ENCODE measurements around the gene IGSF8. TPM values are rescaled to one million over a fixed set of nuclear protein-coding genes. Genes with fewer than 3 reads are reported as not detected.

IGSF8 gene
- total RNA-seq, 1 experiment from 2014 or later = 15.8 TPM

DNA sequence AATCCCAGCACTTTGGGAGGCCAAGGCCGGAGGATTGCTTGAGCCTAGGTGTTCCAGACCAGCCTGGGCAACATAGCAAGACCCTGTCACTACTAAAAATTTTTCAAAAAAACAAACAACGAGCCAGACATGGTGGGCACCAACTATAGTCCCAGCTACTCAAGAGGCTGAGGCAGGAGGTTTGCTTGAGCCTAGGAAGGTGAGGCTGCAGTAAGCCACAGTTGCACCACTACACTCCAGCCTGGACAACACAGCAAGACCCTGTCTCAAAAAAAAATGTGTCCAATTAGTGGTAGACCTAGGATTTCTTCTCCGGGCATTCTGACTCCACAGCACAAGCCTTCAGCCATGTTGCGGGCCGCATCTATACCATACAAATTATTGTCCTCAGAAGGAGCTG is 6.7 kb upstream of the IGSF8 start:
- Histone ChIP-seq H3K4me1 (ENCODE audit: low read length) (peaks cover 6% of the 10 kb centered on the region), H3K9ac (ENCODE audit: low read length) (no peak overlapping the region), H3K9me2 (replicated peaks; ENCODE audit: insufficient read depth, low read length) (no peaks in the 10 kb centered on the region), H4K20me1 (ENCODE audit: insufficient read depth, low read depth, low read length) (no peaks in the 10 kb centered on the region), H3K79me2 (ENCODE audit: low read length) (no peaks in the 10 kb centered on the region), H3K27ac (ENCODE audit: low read length) (no peak overlapping the region), H3K9me3 (ENCODE audit: low read length) (no peaks in the 10 kb centered on the region), H3K36me3 (ENCODE audit: insufficient read depth, low read length) (no peaks in the 10 kb centered on the region), H3K4me2 (ENCODE audit: low read depth, low read length, poor library complexity, severe bottlenecking) (no peak overlapping the region), H3K4me3 (ENCODE audit: low read length) (no peak overlapping the region), H3K27me3 (ENCODE audit: low read length) (no peaks in the 10 kb centered on the region), H2AFZ (ENCODE audit: low read length) (no peak overlapping the region)
- no peak for DNase-seq

DNA sequence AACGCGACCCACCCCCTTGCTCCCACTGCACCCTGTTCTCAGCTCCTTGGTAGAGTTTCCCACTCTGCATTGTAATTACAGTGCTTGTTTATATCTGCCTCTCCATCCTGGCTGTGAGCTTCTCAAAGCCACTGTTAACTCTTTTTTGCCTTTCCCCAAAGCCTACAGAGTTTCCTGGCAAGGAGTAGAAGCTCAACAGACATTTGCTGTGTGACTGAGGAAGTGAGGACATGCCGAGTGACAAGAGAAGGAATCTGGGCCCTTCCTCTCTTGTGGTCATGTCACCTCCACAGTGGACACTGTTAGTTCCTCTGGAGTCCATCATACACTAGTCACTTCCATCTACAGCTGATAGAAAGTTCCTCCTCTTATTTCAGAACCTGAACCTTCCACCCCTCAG is 6.1 kb upstream of the IGSF8 start:
- Histone ChIP-seq H3K27ac (ENCODE audit: low read length) (no peak overlapping the region), H3K4me3 (ENCODE audit: low read length) (no peak overlapping the region), H3K4me1 (ENCODE audit: low read length) (peaks cover 7% of the 10 kb centered on the region), H3K4me2 (ENCODE audit: low read depth, low read length, poor library complexity, severe bottlenecking) (no peak overlapping the region), H3K36me3 (ENCODE audit: insufficient read depth, low read length) (no peaks in the 10 kb centered on the region), H3K27me3 (ENCODE audit: low read length) (no peaks in the 10 kb centered on the region), H2AFZ (ENCODE audit: low read length) (no peak overlapping the region), H4K20me1 (ENCODE audit: insufficient read depth, low read depth, low read length) (no peaks in the 10 kb centered on the region), H3K79me2 (ENCODE audit: low read length) (no peaks in the 10 kb centered on the region), H3K9ac (ENCODE audit: low read length) (no peak overlapping the region), H3K9me3 (ENCODE audit: low read length) (no peaks in the 10 kb centered on the region), H3K9me2 (replicated peaks; ENCODE audit: insufficient read depth, low read length) (no peaks in the 10 kb centered on the region)
- DNase-seq = no peak

DNA sequence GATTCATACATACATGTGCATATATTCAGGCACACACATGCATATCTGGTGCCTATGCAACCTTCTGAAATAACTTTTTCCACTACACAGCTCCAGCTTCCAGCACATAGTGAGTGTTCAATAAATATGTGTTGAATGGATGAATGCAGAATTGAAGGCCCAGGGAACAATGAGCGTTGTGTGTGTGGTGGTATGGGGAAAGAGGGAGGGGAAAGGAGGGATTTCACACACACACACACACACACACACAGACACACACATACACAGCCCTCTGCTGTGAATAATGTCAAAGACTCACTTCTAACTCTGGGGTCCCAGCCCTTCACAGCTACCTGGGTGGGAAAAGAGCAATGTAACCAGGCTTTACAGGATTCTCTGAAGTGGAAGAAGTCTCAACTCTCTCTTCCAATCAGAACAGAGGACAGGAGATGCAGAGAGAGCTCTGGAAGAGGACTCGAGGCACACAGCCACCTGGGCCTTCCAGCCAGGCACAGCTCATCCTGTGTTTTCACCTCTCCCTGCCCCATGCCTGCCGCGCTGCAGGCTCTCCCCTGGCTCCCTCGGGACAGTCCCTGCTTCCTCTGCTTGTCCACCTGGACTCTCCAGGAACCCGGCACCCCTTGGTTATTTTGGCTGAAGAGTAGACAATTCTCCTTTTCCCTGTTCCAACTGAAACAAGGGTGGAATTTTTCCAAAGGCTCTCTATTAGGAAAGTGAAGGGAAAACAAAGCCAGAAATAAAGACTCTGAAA is 5.4 kb upstream of the IGSF8 start:
- peaks cover 12% of the 10 kb centered on the region for H3K4me1 ChIP-seq (ENCODE audit: low read length)
- H3K36me3 ChIP-seq (ENCODE audit: insufficient read depth, low read length) = no peaks in the 10 kb centered on the region
- no peak overlapping the region for H2AFZ ChIP-seq (ENCODE audit: low read length)
- no peak overlapping the region for H3K9ac ChIP-seq (ENCODE audit: low read length)
- no peaks in the 10 kb centered on the region for H4K20me1 ChIP-seq (ENCODE audit: insufficient read depth, low read depth, low read length)
- H3K9me3 ChIP-seq (ENCODE audit: low read length) = no peaks in the 10 kb centered on the region
- H3K27me3 ChIP-seq (ENCODE audit: low read length) = no peaks in the 10 kb centered on the region
- no peak overlapping the region for H3K4me3 ChIP-seq (ENCODE audit: low read length)
- H3K9me2 ChIP-seq (replicated peaks; ENCODE audit: insufficient read depth, low read length) = no peaks in the 10 kb centered on the region
- H3K4me2 ChIP-seq (ENCODE audit: low read depth, low read length, poor library complexity, severe bottlenecking) = no peak overlapping the region
- no peak overlapping the region for H3K27ac ChIP-seq (ENCODE audit: low read length)
- no peak for DNase-seq
- H3K79me2 ChIP-seq (ENCODE audit: low read length) = no peaks in the 10 kb centered on the region

DNA sequence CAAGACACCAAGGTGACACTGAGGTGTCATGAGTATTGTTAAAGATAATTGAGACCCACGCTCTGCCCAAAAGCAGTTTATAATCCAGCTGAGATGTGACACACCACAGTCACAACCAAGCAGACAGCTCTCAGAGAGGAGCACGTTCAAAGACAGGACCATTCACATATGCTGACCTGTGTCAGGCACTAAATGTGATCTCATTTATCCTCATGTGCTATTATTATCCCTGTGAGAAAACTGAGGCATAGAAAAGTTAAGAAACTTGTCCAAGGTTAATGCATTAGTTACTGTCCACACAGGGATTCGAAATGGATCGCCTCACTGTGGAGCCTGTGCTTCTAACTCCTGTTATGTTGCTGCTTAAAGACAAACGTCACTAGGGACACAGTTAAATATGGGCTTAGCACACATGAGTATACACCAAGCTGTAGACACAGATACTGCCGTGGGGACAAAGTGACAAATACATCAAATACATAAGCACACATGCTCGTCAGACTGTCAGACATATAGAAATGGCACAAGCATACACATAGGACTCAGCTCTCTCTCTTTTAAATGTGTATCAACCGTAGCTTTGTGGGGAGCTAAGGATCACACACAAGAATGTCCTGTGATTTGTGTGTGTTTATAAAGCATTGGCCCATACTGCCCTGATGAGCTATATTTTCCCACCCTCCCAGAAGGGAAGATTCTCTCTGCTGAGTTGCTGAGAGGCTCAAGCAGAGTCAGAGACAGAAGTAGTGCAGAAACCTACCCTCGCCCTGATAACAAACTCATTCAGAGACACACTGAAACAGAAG is 3.5 kb upstream of the IGSF8 start:
- Histone ChIP-seq H3K27me3 (ENCODE audit: low read length) (no peaks in the 10 kb centered on the region), H3K9me2 (replicated peaks; ENCODE audit: insufficient read depth, low read length) (no peaks in the 10 kb centered on the region), H4K20me1 (ENCODE audit: insufficient read depth, low read depth, low read length) (0 out of 2 replicates have a peak, but pooled peaks cover 3% of the 10 kb centered on the region), H3K9me3 (ENCODE audit: low read length) (no peaks in the 10 kb centered on the region), H3K27ac (ENCODE audit: low read length) (no peak overlapping the region), H2AFZ (ENCODE audit: low read length) (peak overlapping the region; percentile 79; the same call in 1 of the 2 replicates), H3K4me1 (ENCODE audit: low read length) (peaks cover 20% of the 10 kb centered on the region), H3K36me3 (ENCODE audit: insufficient read depth, low read length) (no peaks in the 10 kb centered on the region), H3K4me3 (ENCODE audit: low read length) (no peak overlapping the region), H3K79me2 (ENCODE audit: low read length) (peaks cover 13% of the 10 kb centered on the region), H3K9ac (ENCODE audit: low read length) (no peak overlapping the region), H3K4me2 (ENCODE audit: low read depth, low read length, poor library complexity, severe bottlenecking) (no peak overlapping the region)
- DNase-seq = no peak

DNA sequence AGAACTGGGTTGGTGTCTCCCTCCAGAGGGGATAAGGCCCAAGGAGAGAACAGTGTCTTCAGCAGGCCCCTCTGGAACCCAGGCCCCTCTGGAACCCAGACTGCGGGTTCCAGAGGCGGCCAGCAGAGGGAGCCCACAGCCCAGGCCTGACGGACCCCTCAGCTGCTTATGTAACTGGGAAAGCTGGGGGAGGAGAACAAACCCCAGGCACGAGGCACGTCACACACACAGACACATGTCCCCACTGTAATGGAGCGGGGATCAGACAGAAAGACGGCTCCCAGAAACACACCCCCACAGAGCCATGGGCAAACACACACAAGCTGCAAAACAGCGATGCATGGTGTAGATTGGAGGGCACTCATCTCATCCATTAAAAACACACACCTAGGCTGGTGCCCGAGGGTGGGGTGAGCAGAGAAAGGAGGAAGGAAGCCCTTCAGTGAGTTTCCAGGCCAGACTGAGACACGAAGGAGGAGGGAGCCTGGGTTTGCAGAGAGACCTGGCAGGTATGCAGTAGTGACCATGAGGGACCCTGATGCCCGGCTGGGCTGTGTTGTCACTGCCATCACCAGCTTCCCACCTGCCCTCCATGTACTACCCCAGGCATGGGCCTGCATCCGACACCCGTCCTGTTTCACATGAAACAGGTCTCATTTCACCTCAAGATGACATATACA is 2.8 kb upstream of the IGSF8 start:
- Histone ChIP-seq H3K36me3 (ENCODE audit: insufficient read depth, low read length) (no peaks in the 10 kb centered on the region), H3K27ac (ENCODE audit: low read length) (no peak overlapping the region), H3K79me2 (ENCODE audit: low read length) (peaks cover 21% of the 10 kb centered on the region), H4K20me1 (ENCODE audit: insufficient read depth, low read depth, low read length) (0 out of 2 replicates have a peak, but pooled peaks cover 3% of the 10 kb centered on the region), H3K4me1 (ENCODE audit: low read length) (peaks cover 27% of the 10 kb centered on the region), H3K4me2 (ENCODE audit: low read depth, low read length, poor library complexity, severe bottlenecking) (no peak overlapping the region), H3K4me3 (ENCODE audit: low read length) (no peak overlapping the region), H2AFZ (ENCODE audit: low read length) (peak overlapping the region; percentile 79), H3K27me3 (ENCODE audit: low read length) (no peaks in the 10 kb centered on the region), H3K9me2 (replicated peaks; ENCODE audit: insufficient read depth, low read length) (no peaks in the 10 kb centered on the region), H3K9me3 (ENCODE audit: low read length) (no peaks in the 10 kb centered on the region), H3K9ac (ENCODE audit: low read length) (peak overlapping the region; percentile 25)
- peak; percentile 91 for DNase-seq

DNA sequence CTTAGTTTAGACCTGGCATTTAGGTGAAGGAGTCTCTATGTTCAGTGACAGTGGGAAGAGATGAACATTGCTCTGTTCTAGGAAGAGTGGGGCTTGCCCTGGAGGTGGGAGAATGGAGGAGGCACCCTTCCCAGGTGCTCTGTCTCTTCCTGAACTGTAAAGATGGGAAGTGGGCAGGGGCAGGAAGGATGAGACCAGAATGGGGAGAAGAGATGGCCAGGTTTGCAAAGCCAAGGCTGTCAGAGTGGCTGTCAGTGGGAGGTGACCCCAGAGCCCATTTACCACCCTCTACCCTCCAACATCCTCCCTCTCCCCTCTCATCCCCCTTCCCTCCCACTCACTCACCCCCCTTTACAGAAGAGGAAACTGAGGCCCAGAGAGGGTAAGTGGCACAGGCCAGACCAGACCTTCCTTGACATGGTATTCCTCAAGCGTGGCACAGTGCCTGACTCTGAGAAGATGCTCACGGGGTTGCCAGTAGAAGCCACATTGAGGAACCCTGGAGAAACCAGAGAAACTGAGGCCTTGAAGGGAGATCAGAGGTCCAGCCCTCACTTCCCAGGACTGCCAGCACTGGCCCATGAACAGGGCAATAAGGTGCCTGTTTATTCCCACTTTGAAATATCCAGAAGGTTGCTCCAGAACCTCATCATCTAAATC is 1.4 kb upstream of the IGSF8 start:
- Histone ChIP-seq H3K4me2 (ENCODE audit: low read depth, low read length, poor library complexity, severe bottlenecking) (peak overlapping the region; percentile 74), H3K9me2 (replicated peaks; ENCODE audit: insufficient read depth, low read length) (no peaks in the 10 kb centered on the region), H3K4me1 (ENCODE audit: low read length) (peaks cover 35% of the 10 kb centered on the region), H4K20me1 (ENCODE audit: insufficient read depth, low read depth, low read length) (0 out of 2 replicates have a peak, but pooled peaks cover 3% of the 10 kb centered on the region), H3K9ac (ENCODE audit: low read length) (no peak overlapping the region), H2AFZ (ENCODE audit: low read length) (no peak overlapping the region), H3K27me3 (ENCODE audit: low read length) (no peaks in the 10 kb centered on the region), H3K36me3 (ENCODE audit: insufficient read depth, low read length) (no peaks in the 10 kb centered on the region), H3K27ac (ENCODE audit: low read length) (no peak overlapping the region), H3K4me3 (ENCODE audit: low read length) (no peak overlapping the region), H3K9me3 (ENCODE audit: low read length) (no peaks in the 10 kb centered on the region), H3K79me2 (ENCODE audit: low read length) (peaks cover 26% of the 10 kb centered on the region)
- DNase-seq = no peak

DNA sequence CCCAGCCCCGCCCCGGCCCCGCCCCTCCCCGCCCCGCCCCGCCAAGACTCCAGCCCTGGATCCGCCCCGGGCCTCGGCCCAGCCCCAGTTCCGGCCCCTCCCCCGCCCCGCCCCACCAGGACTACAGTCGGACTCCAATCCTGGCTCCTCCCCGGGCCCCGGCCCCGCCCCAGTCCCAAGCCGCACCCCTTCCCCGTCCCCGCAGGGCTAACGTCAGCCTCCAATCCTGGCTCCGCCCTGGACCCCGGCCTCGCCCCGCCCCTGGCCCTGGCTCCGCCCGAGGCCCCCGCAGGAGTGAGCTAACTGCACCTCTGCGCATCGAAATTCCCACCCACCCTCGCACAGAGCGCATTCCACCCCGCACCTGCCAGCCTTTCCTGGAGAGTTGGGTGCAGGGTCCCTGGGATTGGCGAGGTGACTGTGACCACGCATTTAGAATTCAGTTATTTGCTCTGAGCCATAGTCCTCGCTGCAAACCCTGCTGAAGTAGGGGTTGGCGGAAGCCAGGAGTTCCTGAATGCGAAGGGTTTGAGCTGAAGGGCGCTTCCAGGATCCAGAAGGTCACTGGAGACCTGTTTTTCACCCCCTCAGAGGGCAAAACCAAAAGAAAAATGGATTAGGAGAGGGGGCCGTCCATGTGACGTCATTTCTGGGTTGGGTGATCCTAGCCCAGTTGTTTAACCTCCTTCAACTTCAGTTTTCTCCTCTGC is 588 bp upstream of the IGSF8 start:
- H4K20me1 ChIP-seq (ENCODE audit: insufficient read depth, low read depth, low read length) = 0 out of 2 replicates have a peak, but pooled peaks cover 3% of the 10 kb centered on the region
- no peaks in the 10 kb centered on the region for H3K27me3 ChIP-seq (ENCODE audit: low read length)
- peak; percentile 98 for DNase-seq
- H3K36me3 ChIP-seq (ENCODE audit: insufficient read depth, low read length) = no peaks in the 10 kb centered on the region
- peak overlapping the region; percentile 74 for H3K4me2 ChIP-seq (ENCODE audit: low read depth, low read length, poor library complexity, severe bottlenecking)
- H3K4me3 ChIP-seq (ENCODE audit: low read length) = peak overlapping the region; percentile 59
- peaks cover 35% of the 10 kb centered on the region for H3K4me1 ChIP-seq (ENCODE audit: low read length)
- H3K9ac ChIP-seq (ENCODE audit: low read length) = peak overlapping the region; percentile 57
- H3K9me2 ChIP-seq (replicated peaks; ENCODE audit: insufficient read depth, low read length) = no peaks in the 10 kb centered on the region
- peaks cover 26% of the 10 kb centered on the region for H3K79me2 ChIP-seq (ENCODE audit: low read length)
- no peaks in the 10 kb centered on the region for H3K9me3 ChIP-seq (ENCODE audit: low read length)
- H3K27ac ChIP-seq (ENCODE audit: low read length) = no peak overlapping the region
- H2AFZ ChIP-seq (ENCODE audit: low read length) = peak overlapping the region; percentile 72
